ENCODE results near the gene ACTR2.

GRCh38 chr2:65186872-65187851, 40.5 kb upstream of the ACTR2 start:
- TF ChIP-seq CTCF (IDR thresholded peaks at IDR 0.05) (peak; percentile 48 to 73 (median 63)), POLR2A (IDR thresholded peaks at IDR 0.05) (no peak), EP300 (IDR thresholded peaks at IDR 0.05) (no peak)
